SW480 (cell line): ENCODE data around the gene EBF3.

Source experiments
- DNase-seq: peaks from one replicate; pipeline ENCODE4 v3.0.0-alpha.2; 2016; ENCODE audit warnings: low spot score

Gene EBF3

DNA sequence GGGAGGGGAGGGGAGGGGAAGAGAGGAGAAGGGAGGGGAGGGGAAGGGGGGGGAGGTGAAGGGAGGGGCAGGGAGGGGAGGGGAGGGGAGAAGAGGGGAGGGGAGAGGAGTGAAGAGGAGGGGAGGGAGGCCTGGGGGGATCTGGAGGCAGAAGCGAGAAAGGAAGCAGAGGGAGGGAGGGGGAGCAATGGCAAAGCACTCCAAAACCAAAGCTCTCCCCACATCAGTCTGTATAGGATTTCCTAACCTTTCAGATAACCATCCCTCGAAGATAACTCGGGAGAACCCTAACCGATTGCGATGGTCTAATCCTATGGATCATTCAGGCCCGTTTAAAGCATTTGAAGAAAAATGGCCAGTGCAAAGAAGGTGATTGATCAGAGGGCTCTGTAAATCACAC lies 19.0 kb downstream of the EBF3 start:
- DNase-seq = no peak

DNA sequence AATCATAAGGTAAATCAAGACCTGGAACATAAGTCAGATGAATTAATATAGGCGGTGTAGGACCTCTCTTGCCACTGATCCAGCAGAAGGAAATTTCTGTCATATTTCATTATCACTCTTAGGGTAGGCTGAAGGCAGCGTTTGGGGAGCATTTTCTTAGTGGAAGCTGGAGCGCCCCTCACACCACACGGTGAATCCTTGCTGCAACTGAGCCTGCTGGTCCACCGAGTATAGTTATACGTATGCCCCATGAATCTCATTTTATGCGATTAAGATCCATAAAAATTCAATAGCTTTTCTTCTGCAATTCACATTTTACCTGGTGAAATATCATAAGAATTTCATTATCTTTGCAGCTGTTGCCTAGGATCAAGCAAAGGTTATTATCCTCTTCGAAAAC lies 19.6 kb downstream of the EBF3 start:
- no peak for DNase-seq

- DNase-seq = no peak
Observed at GRCh38 chr10:129942936-129943715, 20.9 kb downstream of the EBF3 start.

- DNase-seq = no peak
Observed at GRCh38 chr10:129942391-129942790, 21.7 kb downstream of the EBF3 start.

- DNase-seq = no peak
Observed at GRCh38 chr10:129942019-129942277, 22.1 kb downstream of the EBF3 start.

DNA sequence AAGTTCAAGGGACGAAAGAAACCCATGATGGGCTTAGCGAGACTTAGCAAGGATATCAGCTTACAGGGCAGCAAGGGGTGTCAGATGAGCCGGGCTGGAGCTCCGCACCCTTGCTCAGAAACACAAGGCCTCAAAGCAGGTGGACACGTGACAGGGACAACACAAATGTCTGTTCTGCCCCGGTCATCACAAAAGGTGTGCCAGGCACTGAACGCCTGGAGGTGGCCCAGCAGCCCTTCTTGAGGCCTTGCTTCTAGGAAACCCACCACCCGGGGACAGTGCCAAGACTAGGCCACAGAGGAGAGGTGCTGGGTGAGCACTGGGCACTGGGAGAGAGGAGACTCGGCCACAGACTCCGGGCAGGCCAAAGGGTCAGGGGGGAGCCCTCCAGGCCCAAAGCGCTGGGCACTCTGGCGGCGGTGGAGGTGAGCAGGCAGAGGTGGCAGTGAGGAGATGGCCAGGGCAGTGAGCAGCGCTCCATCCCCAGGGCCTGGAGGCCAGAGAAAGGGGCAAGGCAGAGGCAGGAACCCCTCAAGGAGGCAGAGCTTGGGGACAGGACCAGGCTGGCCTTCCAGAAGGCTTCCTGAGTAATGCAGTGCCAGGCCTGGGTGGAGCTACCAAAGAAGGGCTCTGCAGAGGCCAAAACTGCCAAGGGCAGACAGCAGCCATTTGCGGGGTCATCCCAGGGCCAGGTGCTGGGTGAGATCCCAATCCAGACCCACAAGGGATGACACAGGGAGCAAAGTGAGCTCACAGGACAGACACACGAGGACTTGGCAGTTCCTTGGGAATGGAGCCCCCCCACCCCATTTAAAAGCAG lies 22.7 kb downstream of the EBF3 start:
- no peak for DNase-seq

GRCh38 chr10:129940617-129941198 lies 23.4 kb downstream of the EBF3 start:
- no peak for DNase-seq

- DNase-seq = no peak
Observed at GRCh38 chr10:129939416-129940275, 24.4 kb downstream of the EBF3 start.

- DNase-seq = no peak
Observed at GRCh38 chr10:129938460-129938859, 25.6 kb downstream of the EBF3 start.

GRCh38 chr10:129937351-129937751 lies 26.7 kb downstream of the EBF3 start:
- no peak for DNase-seq

- no peak for DNase-seq
Observed at GRCh38 chr10:129936923-129937300, 27.2 kb downstream of the EBF3 start.

GRCh38 chr10:129936266-129936922 lies 27.7 kb downstream of the EBF3 start:
- no peak for DNase-seq

DNA sequence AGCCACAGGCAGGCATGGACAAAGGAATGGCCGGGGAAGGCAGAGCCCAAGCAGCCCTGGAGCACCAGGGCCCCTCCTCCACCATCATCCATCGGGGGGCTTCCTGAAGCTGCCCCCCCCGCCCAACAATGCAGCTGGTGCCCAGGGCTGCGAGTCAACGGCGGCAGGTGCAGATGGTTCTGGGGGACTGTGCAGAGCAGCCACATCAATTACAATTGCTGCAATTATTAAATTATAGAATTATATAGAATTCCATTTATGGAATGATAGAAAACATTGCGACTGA lies 28.3 kb downstream of the EBF3 start:
- DNase-seq = no peak

DNA sequence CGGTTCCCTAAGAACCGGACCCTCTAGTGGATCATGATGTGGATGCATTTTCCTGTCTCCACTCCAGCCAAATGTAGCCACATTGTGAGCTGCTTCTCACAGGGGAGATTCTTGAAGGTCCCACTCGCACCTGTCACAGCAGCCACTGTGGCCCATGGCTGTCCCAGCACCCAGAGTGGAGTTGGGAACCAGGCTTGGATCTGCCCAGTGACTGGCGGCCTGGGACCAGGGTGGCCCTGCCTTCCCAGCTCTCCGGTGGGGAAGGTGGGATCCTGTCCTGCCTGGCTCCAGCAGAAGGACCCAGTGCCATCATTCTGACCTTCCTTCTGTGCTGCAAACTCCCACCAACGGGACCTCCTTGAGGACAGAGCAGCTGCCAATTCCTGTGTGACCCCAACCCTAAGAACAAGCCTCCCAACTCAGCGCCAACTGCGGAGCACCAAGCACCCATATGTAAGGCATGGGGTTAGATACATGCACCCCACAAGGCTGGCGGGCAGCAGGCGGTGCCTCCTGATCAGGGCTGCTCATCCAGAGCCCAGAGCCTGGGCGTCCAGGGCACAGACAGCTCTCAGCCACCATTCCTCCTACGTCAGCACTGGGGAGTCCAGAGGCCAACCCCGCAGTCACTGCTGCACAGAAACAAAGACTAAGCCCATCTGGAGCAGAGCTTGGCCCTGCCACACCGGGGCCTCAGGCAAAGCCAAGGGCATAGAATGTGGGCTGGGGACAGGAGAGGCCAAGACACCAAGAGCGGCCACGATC lies 28.8 kb downstream of the EBF3 start:
- no peak for DNase-seq

- DNase-seq = no peak
Observed at GRCh38 chr10:129934196-129934925, 29.7 kb downstream of the EBF3 start.

DNA sequence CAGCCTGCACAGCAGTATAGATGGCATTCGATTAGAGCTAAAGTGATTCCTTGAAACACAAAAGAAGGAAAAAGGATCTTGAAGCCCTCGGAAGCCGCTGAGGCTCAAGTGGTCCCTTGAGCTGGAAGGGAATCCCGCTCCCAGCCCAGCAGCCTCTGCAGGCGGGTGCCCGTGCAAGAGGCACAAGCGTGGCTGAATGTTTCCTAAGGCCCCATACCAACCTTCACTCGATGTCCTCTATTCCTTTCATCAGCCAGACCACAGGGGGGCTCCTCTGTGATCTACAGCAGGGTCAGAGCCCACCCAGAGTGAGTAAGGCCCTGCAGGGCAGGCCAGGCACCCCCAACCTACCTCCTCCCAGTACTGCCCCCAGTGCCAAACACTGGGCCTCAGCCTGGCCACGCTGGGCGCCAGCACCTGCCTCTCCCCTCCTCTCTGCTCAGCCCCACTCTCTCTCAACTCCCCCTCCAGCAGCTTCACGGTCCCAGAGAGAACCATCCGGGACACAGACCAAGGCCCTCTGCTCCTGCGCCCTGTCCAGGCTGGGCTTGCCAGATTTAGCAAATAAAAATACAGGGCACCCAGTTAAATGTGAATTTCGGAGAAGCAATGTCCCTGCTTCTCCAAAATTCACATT lies 30.5 kb downstream of the EBF3 start:
- no peak for DNase-seq

- DNase-seq = no peak
Observed at GRCh38 chr10:129932751-129933433, 31.2 kb downstream of the EBF3 start.

- DNase-seq = no peak
Observed at GRCh38 chr10:129932182-129932581, 31.9 kb downstream of the EBF3 start.
